ENCODE data around the gene WHRN. TPM values are rescaled to one million over a fixed set of nuclear protein-coding genes. Genes with fewer than 3 reads are reported as not detected.

WHRN gene
- total RNA-seq, 1 donor from 2014 or later: 6.2 TPM

DNA sequence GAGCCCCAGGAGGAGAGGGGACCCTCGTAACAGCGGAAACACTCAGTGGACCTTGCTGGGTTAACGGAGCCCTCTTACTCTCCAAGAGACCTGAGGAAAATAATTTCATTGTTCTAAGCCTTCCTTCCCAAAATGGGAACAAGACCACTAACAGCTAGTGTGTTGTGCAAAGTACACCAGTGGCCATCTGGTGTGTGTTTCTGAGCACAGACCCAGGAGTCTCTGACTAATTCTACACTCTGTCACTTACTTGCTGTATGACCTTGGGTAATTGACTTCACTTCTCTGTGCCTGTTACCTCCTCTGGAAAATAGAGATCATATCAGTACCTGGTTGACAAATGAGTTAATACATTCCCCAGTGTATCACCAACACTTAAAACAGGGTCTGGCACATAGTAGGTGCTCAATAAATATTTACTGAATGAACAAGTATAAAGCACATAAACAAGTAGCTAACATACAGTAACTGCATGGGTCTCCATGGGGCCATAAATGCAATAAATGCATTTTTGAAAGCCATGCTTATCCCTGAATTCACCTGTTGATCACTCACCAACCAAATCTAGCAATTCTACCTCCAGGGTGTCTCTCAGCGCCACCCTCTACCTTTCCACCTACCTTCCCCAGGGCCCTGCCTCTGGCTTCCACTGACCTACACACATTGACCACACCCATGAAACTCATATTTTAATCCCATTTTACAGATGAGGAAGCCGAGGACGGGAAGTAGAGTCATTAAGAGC, 72.8 kb downstream of the WHRN start:
- ATAC-seq (no peak), DNase-seq (no peak)
- Histone ChIP-seq H3K9me3 (no peaks in the 10 kb centered on the region), H3K27ac (no peak overlapping the region), H3K4me3 (no peak overlapping the region), H3K27me3 (ENCODE audit: low read depth) (no peaks in the 10 kb centered on the region), H3K4me1 (no peaks in the 10 kb centered on the region), H3K36me3 (no peaks in the 10 kb centered on the region)
- intact Hi-C loops (cut with DNase I): no loop called here
- TF ChIP-seq, protein P1, sequence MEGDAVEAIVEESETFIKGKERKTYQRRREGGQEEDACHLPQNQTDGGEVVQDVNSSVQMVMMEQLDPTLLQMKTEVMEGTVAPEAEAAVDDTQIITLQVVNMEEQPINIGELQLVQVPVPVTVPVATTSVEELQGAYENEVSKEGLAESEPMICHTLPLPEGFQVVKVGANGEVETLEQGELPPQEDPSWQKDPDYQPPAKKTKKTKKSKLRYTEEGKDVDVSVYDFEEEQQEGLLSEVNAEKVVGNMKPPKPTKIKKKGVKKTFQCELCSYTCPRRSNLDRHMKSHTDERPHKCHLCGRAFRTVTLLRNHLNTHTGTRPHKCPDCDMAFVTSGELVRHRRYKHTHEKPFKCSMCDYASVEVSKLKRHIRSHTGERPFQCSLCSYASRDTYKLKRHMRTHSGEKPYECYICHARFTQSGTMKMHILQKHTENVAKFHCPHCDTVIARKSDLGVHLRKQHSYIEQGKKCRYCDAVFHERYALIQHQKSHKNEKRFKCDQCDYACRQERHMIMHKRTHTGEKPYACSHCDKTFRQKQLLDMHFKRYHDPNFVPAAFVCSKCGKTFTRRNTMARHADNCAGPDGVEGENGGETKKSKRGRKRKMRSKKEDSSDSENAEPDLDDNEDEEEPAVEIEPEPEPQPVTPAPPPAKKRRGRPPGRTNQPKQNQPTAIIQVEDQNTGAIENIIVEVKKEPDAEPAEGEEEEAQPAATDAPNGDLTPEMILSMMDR (IDR thresholded peaks at IDR 0.05): no peak

DNA sequence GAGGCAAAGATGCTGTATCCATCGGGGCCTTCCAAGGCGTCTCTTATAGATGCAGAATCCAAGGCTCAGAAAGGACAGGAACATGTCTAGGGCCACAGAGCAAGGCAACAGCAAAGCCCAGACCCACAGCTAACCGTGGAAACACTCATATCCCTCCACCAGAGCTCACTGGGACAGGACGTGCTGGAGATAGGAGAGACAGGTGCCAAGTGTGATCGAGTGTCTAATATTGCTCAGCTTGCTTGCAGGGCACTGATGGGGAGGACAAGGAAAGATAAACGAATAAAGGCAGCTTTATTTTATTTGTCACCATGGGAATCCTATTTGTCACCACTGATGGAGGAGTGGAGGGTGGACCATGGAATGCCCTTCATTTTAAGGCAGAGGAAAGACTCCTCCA, 73.5 kb downstream of the WHRN start:
- ATAC-seq (no peak), DNase-seq (no peak)
- intact Hi-C loops (cut with DNase I): no loop called here

DNA sequence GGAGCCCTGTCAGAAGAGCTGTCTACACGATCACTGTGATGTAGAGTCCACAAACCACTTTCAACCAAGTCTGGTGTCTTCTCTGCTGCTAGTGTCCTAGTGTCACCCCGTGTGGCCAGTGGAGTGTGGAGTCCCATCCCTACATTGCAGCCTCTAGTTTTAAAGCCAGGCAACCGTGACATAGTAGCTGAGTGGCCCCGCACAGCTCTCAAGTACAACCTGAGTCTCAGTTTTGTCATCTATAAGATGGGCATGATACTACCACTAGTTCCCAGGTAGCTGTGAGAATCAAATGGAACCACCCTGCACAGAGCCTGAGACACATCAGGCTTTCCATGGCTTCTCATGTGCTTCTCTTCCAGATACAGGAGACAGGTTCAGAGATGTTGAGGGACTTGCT, 74.3 kb downstream of the WHRN start:
- no peak overlapping the region for H3K4me3 ChIP-seq
- TF ChIP-seq, protein P1 (IDR thresholded peaks at IDR 0.05): no peak
- H3K4me1 ChIP-seq: no peaks in the 10 kb centered on the region
- DNase-seq (no peak), ATAC-seq (no peak)
- H3K36me3 ChIP-seq: no peaks in the 10 kb centered on the region
- H3K27ac ChIP-seq: no peak overlapping the region
- no peaks in the 10 kb centered on the region for H3K27me3 ChIP-seq (ENCODE audit: low read depth)
- intact Hi-C loops (cut with DNase I): no loop called here
- H3K9me3 ChIP-seq: no peaks in the 10 kb centered on the region

More for the DNA sequence above, 73.5 kb downstream of the WHRN start:
- no peak overlapping the region for H3K4me3 ChIP-seq
- no peaks in the 10 kb centered on the region for H3K27me3 ChIP-seq (ENCODE audit: low read depth)
- no peaks in the 10 kb centered on the region for H3K9me3 ChIP-seq
- TF ChIP-seq, protein P1 (IDR thresholded peaks at IDR 0.05): no peak
- H3K36me3 ChIP-seq: no peaks in the 10 kb centered on the region
- no peaks in the 10 kb centered on the region for H3K4me1 ChIP-seq
- H3K27ac ChIP-seq: no peak overlapping the region

DNA sequence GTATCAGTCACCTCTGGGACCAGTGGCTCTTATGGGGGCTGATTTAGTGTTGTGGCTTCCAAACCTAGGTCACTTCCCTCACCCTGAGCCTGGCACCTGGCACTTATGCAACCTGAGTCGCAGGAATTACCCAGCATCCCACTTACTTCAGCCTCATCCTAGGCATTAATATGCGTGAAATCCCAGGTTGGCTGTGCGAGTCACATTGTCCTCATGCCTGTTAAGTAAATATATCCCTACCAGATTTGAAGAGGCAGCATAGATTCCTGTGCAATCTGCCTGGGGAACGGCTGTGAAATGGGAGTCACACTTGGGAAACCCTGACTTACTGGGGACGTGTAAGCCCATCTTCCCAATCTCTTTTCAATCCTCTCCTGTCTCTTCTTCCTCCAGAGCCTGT, 74.8 kb downstream of the WHRN start:
- Histone ChIP-seq H3K4me1 (no peaks in the 10 kb centered on the region), H3K27ac (no peak overlapping the region), H3K4me3 (no peak overlapping the region), H3K36me3 (no peaks in the 10 kb centered on the region), H3K27me3 (ENCODE audit: low read depth) (no peaks in the 10 kb centered on the region), H3K9me3 (no peaks in the 10 kb centered on the region)
- TF ChIP-seq, protein P1 (IDR thresholded peaks at IDR 0.05): no peak
- ATAC-seq (no peak), DNase-seq (no peak)
- intact Hi-C loops (cut with DNase I): no loop called here

DNA sequence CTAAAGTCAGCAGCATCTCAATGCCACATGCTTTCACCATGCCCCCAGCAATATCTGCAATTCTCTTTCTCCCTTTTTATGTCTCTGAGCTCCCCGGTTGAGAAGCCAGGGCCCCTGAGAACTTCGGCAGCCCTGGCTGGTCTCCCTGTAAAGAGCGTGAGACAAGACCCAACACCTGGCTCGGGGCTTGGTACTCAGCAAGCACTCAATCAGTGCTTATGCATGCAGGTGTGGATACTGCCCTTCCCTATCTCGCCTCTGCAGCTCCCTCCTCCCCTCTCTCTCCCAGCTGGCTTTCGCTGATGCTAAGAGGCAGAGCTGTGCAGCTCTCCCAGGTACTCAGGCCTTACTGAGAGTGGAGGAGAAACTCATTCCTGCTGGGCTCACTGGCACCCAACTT, 75.8 kb downstream of the WHRN start:
- intact Hi-C loops (cut with DNase I): no loop called here
- DNase-seq: no peak
- TF ChIP-seq, protein P1 (IDR thresholded peaks at IDR 0.05): no peak

More for the DNA sequence above, 75.8 kb downstream of the WHRN start:
- ATAC-seq: no peak
- Histone ChIP-seq H3K27me3 (ENCODE audit: low read depth) (no peaks in the 10 kb centered on the region), H3K4me1 (no peaks in the 10 kb centered on the region), H3K4me3 (no peak overlapping the region), H3K36me3 (no peaks in the 10 kb centered on the region), H3K27ac (no peak overlapping the region), H3K9me3 (no peaks in the 10 kb centered on the region)
